Measurements from ENCODE around the gene PLEKHH3.

Gene PLEKHH3

DNA sequence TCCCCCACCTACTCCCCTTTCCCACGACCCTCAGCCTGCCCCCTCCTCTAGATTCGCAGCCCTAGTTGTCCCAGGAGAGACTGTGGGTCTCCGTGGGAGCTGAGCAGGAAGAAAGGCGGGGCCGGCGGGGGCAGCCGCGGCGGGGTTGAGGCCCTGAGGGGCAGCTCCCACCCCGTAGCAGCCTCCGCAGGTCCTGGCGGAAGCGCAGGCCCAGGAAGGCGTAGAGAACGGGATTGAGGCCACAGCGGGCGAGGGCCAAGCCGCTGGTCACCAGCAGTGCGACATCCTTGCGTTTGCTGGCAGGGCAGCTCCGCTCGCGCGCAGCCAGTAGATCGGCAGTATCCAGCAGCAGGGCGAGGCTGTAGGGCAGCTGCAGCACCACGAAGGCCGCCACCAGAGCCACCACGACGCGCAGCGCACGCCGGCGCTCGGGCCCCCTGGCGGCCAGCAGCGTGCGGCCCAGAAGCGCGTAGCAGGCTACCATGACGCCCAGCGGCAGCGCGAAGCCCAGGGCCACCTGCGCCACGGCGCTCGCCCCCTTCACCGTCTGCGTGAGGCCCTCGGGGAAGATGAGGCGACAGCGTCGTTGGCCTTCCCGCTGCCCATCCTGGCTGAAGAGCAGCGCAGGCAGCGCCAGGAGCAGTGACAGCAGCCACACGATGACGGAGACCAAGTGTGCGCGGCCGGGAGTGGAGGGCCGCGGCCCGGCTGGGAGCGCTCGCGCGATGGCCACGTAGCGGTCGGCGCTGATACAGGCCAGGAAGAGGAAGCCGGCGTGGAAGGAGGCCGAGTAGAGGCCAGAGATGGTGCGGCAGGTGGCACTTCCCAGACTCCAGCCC lies 2.9 kb upstream of the PLEKHH3 start:
- Mint-ChIP-seq H3K27ac (peak overlapping the region; percentile 94), H3K4me3 (peak overlapping the region; percentile 91), H3K4me1 (ENCODE audit: low read depth) (peaks cover 43% of the 10 kb centered on the region), H3K9me3 (no peaks in the 10 kb centered on the region), H3K27me3 (ENCODE audit: low read depth) (peaks cover 48% of the 10 kb centered on the region), H3K36me3 (ENCODE audit: low read depth) (peaks cover 3% of the 10 kb centered on the region)

GRCh38 chr17:42678951-42679491 lies 2.2 kb upstream of the PLEKHH3 start:
- Mint-ChIP-seq H3K9me3 (no peaks in the 10 kb centered on the region), H3K27ac (peak overlapping the region; percentile 94), H3K4me1 (ENCODE audit: low read depth) (peaks cover 49% of the 10 kb centered on the region), H3K36me3 (ENCODE audit: low read depth) (peaks cover 3% of the 10 kb centered on the region), H3K27me3 (ENCODE audit: low read depth) (peaks cover 49% of the 10 kb centered on the region), H3K4me3 (peak overlapping the region; percentile 91)

GRCh38 chr17:42677921-42678781 lies 1.4 kb upstream of the PLEKHH3 start:
- peaks cover 43% of the 10 kb centered on the region for H3K27me3 Mint-ChIP-seq (ENCODE audit: low read depth)
- peak overlapping the region; percentile 92 for H3K4me3 Mint-ChIP-seq
- peaks cover 46% of the 10 kb centered on the region for H3K4me1 Mint-ChIP-seq (ENCODE audit: low read depth)
- peaks cover 3% of the 10 kb centered on the region for H3K36me3 Mint-ChIP-seq (ENCODE audit: low read depth)
- peak overlapping the region; percentile 94 for H3K27ac Mint-ChIP-seq
- no peaks in the 10 kb centered on the region for H3K9me3 Mint-ChIP-seq

DNA sequence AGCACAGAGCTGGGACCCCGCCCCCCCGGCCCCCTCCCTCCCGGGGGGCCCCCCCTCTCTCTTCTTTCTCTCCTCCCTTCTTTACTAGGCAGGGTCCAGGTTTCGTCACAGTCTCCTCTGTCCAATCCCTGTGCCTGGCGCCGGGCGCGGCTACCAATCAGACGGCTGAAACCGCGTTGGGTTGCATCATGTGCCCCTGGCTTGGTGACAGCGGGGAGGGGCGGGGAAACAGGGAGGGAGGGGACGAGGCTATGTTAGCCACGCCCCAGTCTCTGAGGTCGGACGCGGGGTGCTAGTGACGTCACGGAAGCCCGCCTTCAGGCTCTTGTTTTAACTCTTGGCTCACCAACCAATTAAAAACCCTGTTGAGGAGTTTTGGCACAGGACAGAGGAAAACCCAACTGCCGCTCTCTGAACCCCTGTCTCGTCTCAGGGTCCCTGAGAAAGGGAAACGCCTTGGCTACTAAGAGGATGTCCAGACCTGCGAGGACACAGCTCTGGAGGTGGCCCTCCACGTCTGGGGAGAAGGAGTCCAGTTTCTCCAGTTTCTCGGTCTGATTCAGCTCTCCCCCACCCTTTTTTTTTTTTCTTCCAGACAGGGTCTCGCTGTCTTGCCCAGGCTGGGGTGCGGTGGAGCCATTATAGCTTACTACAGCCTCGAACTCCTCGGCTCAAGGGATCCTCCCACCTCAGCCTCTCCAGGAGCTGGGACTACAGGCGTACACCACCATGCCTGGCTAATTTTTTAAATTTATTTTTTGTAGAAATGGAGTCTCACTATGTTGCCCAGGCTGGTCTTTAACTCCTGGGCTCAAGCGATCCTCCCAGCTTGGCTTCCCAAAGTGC lies 441 bp upstream of the PLEKHH3 start:
- no peaks in the 10 kb centered on the region for H3K9me3 Mint-ChIP-seq
- H3K4me3 Mint-ChIP-seq: peak overlapping the region; percentile 92
- H3K27me3 Mint-ChIP-seq (ENCODE audit: low read depth): peaks cover 42% of the 10 kb centered on the region
- peaks cover 3% of the 10 kb centered on the region for H3K36me3 Mint-ChIP-seq (ENCODE audit: low read depth)
- H3K4me1 Mint-ChIP-seq (ENCODE audit: low read depth): peaks cover 38% of the 10 kb centered on the region
- H3K27ac Mint-ChIP-seq: peak overlapping the region; percentile 88

GRCh38 chr17:42675965-42676423 lies 800 bp downstream of the PLEKHH3 start:
- Mint-ChIP-seq H3K9me3 (no peaks in the 10 kb centered on the region), H3K36me3 (ENCODE audit: low read depth) (peaks cover 3% of the 10 kb centered on the region), H3K27ac (no peak overlapping the region), H3K27me3 (ENCODE audit: low read depth) (peaks cover 42% of the 10 kb centered on the region), H3K4me3 (peak overlapping the region; percentile 69), H3K4me1 (ENCODE audit: low read depth) (peaks cover 31% of the 10 kb centered on the region)

GRCh38 chr17:42675348-42675964 lies 1.3 kb downstream of the PLEKHH3 start:
- Mint-ChIP-seq H3K4me3 (no peak overlapping the region), H3K27me3 (ENCODE audit: low read depth) (peaks cover 47% of the 10 kb centered on the region), H3K4me1 (ENCODE audit: low read depth) (peaks cover 29% of the 10 kb centered on the region), H3K36me3 (ENCODE audit: low read depth) (peaks cover 3% of the 10 kb centered on the region), H3K9me3 (no peaks in the 10 kb centered on the region), H3K27ac (no peak overlapping the region)

DNA sequence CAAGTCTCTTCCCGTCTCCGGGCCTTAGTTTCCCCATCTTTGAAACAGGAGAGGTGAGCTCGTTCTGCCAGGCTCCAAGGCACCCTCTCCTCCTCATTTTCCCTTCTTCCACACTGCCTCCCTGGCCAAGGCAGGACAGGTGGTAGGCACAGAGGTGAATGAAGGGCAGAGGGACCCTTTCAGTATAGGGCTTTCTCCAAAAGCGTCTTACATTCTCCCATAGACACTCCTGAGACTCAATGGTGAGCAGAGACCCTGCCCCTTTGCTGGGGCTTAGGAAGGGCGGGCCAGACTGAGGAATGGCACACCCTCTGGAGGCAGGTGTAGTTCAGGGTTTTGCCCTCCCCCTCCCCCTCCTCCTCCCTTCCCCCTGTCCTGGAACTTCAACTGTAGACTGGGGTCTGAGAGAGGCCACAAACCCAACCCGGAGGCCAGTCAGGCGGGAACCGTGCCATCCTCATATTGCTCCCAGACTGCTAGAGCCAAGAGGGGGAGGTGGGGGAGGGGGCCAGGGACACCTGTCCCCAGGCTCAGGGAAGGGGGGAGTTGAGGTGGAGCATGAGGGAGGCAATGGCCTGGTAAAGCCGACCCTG lies 1.9 kb downstream of the PLEKHH3 start:
- peaks cover 50% of the 10 kb centered on the region for H3K27me3 Mint-ChIP-seq (ENCODE audit: low read depth)
- H3K27ac Mint-ChIP-seq: no peak overlapping the region
- H3K36me3 Mint-ChIP-seq (ENCODE audit: low read depth): peaks cover 3% of the 10 kb centered on the region
- H3K4me3 Mint-ChIP-seq: no peak overlapping the region
- peaks cover 29% of the 10 kb centered on the region for H3K4me1 Mint-ChIP-seq (ENCODE audit: low read depth)
- no peaks in the 10 kb centered on the region for H3K9me3 Mint-ChIP-seq

DNA sequence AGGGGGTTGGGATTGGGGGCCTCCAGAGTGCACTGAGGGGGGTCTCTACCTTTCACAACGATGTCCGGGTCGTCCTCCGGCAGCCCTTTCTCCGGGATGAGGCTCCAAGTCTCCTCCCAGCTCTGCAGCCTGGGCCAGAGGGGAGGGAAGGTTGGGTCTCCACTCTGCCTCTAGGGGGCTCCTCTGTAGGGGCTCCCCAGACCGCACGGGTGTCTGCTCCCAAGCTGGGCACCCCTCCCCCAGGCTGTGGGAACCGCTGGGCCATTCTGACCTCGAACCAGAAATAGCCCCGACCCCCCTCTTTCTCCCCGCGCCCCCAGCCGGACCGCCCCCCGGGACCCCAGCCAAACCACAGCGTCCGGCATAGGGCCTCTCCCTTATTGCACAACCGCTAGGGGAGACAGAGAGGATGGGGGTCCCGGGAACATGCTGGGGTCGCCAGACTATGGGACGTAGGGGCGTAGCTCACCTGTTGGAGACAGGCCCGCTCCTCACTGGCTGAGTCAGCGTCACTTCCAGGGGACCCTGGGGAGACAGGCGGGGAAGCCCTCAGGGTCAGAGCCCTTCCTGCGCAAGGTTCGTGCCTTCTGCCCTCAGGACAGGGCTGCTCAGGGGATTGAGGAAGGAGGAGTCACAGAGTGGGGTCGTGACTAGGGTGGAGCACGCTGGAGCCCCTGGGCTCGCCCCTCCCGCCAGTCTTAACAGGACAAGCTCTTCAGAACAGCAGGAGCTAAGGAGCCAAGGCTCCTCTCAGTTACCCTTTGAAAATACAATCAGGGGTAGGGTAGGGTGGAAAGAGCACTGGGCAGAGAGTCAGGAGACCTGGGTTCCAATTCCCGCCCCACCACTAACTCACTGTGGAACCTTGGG lies 2.7 kb downstream of the PLEKHH3 start:
- H3K27me3 Mint-ChIP-seq (ENCODE audit: low read depth): peaks cover 56% of the 10 kb centered on the region
- H3K36me3 Mint-ChIP-seq (ENCODE audit: low read depth): peaks cover 8% of the 10 kb centered on the region
- H3K4me1 Mint-ChIP-seq (ENCODE audit: low read depth): peaks cover 25% of the 10 kb centered on the region
- no peak overlapping the region for H3K27ac Mint-ChIP-seq
- peak overlapping the region; percentile 48 for H3K4me3 Mint-ChIP-seq
- H3K9me3 Mint-ChIP-seq: no peaks in the 10 kb centered on the region

DNA sequence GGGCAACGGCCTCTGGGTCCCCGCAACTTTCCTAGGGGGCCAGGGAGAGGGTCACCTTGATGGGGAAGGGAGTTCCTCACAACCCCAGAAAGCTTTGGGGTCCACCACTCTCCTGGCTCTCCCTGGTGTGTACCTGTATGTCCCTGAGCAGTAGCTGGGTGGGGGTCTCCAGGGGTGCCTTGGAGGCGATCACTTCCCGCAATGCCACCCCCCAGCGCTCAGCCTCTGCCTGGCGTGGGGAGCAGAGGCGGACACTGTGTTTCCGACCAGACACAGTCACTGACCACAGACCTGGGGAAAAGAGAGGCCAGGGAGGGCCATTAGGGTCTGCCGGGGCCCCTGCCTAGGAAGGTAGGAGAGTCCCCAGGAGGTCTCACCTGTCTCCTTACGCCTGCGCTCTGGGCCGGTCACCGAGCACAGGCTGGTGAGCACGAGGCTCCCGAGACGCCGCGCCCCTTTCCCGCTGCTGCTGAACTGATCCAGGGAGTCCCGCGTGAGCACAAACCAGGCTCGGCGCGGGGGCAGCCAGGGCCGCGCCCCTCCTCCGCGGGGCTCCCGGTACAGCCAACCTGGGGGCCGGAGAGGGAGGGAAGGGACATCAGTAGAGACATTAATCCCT lies 3.4 kb downstream of the PLEKHH3 start:
- no peak overlapping the region for H3K4me3 Mint-ChIP-seq
- no peak overlapping the region for H3K27ac Mint-ChIP-seq
- peaks cover 61% of the 10 kb centered on the region for H3K27me3 Mint-ChIP-seq (ENCODE audit: low read depth)

GRCh38 chr17:42672038-42672437 lies 4.8 kb downstream of the PLEKHH3 start:
- Mint-ChIP-seq H3K36me3 (ENCODE audit: low read depth) (peaks cover 9% of the 10 kb centered on the region), H3K9me3 (no peaks in the 10 kb centered on the region), H3K4me3 (no peak overlapping the region), H3K27ac (no peak overlapping the region), H3K27me3 (ENCODE audit: low read depth) (peaks cover 62% of the 10 kb centered on the region), H3K4me1 (ENCODE audit: low read depth) (peaks cover 15% of the 10 kb centered on the region)

More for the DNA sequence above, 3.4 kb downstream of the PLEKHH3 start:
- Mint-ChIP-seq H3K36me3 (ENCODE audit: low read depth) (peaks cover 9% of the 10 kb centered on the region), H3K4me1 (ENCODE audit: low read depth) (peaks cover 22% of the 10 kb centered on the region), H3K9me3 (no peaks in the 10 kb centered on the region)

GRCh38 chr17:42670789-42671657 lies 5.8 kb downstream of the PLEKHH3 start:
- Mint-ChIP-seq H3K27ac (peak overlapping the region; percentile 46), H3K9me3 (no peaks in the 10 kb centered on the region), H3K4me3 (peak overlapping the region; percentile 78), H3K27me3 (ENCODE audit: low read depth) (peaks cover 55% of the 10 kb centered on the region), H3K4me1 (ENCODE audit: low read depth) (peaks cover 14% of the 10 kb centered on the region), H3K36me3 (ENCODE audit: low read depth) (peaks cover 9% of the 10 kb centered on the region)

All from T-helper 1 cell treated with Interleukin-12 subunit alpha and Interleukin-12 subunit beta and Interleukin-4 antibody, amounts not matched to agents 30 μg/mL and 1 μg/mL, for 36 hours (primary cell).